Osteoblast (primary cell): Measurements from ENCODE around the gene PICK1. TPM values are rescaled to one million over a fixed set of nuclear protein-coding genes. Genes with fewer than 3 reads are reported as not detected.

ENCODE experiments used
- DNase-seq: peaks from one replicate; pipeline ENCODE4 v3.0.0; 2011; ENCODE audit warnings: low spot score, mixed read lengths; ENCODE audit not compliant: insufficient read length; ENCODE audit errors: missing footprints
- H2AFZ ChIP-seq: 2 replicates; pipeline ENCODE4 v1.6.0; 2011; ENCODE audit warnings: mild to moderate bottlenecking, low read length
- H3K27ac ChIP-seq: 2 replicates; pipeline ENCODE4 v1.5.1; 2011; ENCODE audit warnings: mild to moderate bottlenecking, low read depth, low read length, moderate library complexity
- H3K27me3 ChIP-seq: 2 replicates; pipeline ENCODE4 v1.6.0; 2012; ENCODE audit warnings: mild to moderate bottlenecking, control low read depth, inconsistent platforms, low read length, moderate library complexity; ENCODE audit not compliant: insufficient read depth
- H3K36me3 ChIP-seq: 2 replicates; pipeline ENCODE4 v1.5.1; 2011; ENCODE audit warnings: mild to moderate bottlenecking, low read length, control low read depth, moderate library complexity; ENCODE audit not compliant: insufficient read depth
- H3K4me1 ChIP-seq: 2 replicates; pipeline ENCODE4 v1.5.1; 2011; ENCODE audit warnings: mild to moderate bottlenecking, low read length, control low read depth, moderate library complexity; ENCODE audit not compliant: insufficient read depth
- H3K4me2 ChIP-seq: 2 replicates; pipeline ENCODE4 v1.6.0; 2011; ENCODE audit warnings: mild to moderate bottlenecking, low read length; ENCODE audit not compliant: insufficient read depth
- H3K4me3 ChIP-seq: fragments of 200-600 bp; sonication (generic); 3 replicates; pipeline ENCODE4 v1.5.1; 2012; ENCODE audit warnings: mild to moderate bottlenecking, low read length, inconsistent platforms; ENCODE audit not compliant: insufficient read depth
- H3K79me2 ChIP-seq: 2 replicates; pipeline ENCODE4 v1.6.0; 2012; ENCODE audit warnings: mild to moderate bottlenecking, low read length, control low read depth, inconsistent platforms; ENCODE audit not compliant: insufficient read depth
- H3K9me3 ChIP-seq: 2 replicates; pipeline ENCODE4 v1.5.1; 2011; ENCODE audit warnings: low read depth, low read length, control low read depth
- H4K20me1 ChIP-seq: 2 replicates; pipeline ENCODE4 v1.6.0; 2012; ENCODE audit warnings: mild to moderate bottlenecking, low read length, control low read depth; ENCODE audit not compliant: insufficient read depth
- total RNA-seq: library from RNA; depleted of rRNA; stranded (reverse); fragments of >200 nt; gene quantifications from 2 replicates; pipeline ENCODE4 v1.2.3, GENCODE V29; 2012
- TF ChIP-seq, protein P1 (sequence below): IDR thresholded peaks from 2 replicates; pipeline ENCODE4 v1.5.1; 2011; ENCODE audit warnings: mild to moderate bottlenecking, low read depth, low read length, moderate library complexity; ENCODE audit errors: extremely low read depth

The PICK1 gene
- total RNA-seq, 1 donor, result 15.6 TPM

DNA sequence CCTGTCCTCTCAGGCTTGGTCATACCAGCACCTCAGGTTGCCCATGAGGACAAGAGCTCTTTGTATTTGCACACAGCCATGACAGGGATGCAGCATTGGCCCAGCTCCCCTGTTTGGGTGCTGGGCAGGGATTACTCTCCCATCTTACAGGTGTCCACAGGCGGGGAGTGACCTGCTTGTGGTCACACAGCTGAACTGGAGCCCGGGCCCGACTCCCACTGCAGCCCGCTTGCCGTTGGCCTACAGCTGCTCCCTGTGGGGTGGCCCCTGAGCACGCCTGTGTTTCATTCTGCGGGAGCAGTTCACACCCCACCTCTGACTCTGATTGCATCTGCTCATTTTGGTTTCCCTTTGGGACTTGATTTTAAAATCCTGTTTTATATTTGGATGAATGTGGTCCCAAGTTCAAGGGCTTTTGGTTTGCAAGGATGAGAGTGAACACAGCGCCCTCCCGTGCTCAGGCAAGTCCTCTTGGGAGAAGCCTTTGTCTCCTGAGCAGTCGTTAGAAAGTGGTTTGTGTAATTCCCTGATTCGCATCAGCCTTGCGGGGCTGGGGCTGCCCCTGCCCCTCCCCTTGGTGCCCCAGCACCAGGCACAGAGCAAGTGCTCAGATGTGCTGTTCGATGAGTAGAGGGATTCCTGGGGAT lies 9.3 kb downstream of the PICK1 start:
- no peaks in the 10 kb centered on the region for H3K4me1 ChIP-seq
- no peaks in the 10 kb centered on the region for H3K27me3 ChIP-seq
- H2AFZ ChIP-seq, result no peak overlapping the region
- peak; percentile 59 for DNase-seq
- peaks cover 26% of the 10 kb centered on the region for H3K36me3 ChIP-seq
- no peak overlapping the region for H3K4me2 ChIP-seq
- no peaks in the 10 kb centered on the region for H3K9me3 ChIP-seq
- TF ChIP-seq, protein P1, sequence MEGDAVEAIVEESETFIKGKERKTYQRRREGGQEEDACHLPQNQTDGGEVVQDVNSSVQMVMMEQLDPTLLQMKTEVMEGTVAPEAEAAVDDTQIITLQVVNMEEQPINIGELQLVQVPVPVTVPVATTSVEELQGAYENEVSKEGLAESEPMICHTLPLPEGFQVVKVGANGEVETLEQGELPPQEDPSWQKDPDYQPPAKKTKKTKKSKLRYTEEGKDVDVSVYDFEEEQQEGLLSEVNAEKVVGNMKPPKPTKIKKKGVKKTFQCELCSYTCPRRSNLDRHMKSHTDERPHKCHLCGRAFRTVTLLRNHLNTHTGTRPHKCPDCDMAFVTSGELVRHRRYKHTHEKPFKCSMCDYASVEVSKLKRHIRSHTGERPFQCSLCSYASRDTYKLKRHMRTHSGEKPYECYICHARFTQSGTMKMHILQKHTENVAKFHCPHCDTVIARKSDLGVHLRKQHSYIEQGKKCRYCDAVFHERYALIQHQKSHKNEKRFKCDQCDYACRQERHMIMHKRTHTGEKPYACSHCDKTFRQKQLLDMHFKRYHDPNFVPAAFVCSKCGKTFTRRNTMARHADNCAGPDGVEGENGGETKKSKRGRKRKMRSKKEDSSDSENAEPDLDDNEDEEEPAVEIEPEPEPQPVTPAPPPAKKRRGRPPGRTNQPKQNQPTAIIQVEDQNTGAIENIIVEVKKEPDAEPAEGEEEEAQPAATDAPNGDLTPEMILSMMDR, result peak; percentile 33
- no peak overlapping the region for H3K4me3 ChIP-seq
- H4K20me1 ChIP-seq, result no peaks in the 10 kb centered on the region
- H3K79me2 ChIP-seq, result no peaks in the 10 kb centered on the region
- H3K27ac ChIP-seq, result no peak overlapping the region

DNA sequence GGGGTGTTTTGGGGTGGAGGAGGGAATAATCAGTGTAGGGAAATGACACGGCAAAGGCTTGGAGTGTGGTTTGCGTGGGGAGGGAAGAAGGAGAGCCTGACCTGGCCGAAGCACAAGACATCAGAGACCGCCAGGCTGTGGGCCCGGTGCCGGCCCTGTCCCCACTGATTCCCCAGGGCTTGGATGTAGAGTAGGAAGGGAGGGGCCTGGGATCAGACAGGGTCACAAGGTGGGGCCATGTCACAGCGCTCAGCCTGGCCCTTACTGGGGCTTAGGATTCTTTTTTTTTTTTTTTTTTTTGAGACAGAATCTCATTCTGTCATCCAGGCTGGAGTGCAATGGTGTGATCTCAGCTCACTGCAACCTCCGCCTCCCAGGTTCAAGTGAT lies 9.8 kb downstream of the PICK1 start:
- no peaks in the 10 kb centered on the region for H3K9me3 ChIP-seq
- no peaks in the 10 kb centered on the region for H4K20me1 ChIP-seq
- H3K4me1 ChIP-seq, result no peaks in the 10 kb centered on the region
- TF ChIP-seq, protein P1, result no peak
- H3K27me3 ChIP-seq, result no peaks in the 10 kb centered on the region
- H3K27ac ChIP-seq, result no peak overlapping the region
- H3K79me2 ChIP-seq, result no peaks in the 10 kb centered on the region
- H3K36me3 ChIP-seq, result peaks cover 27% of the 10 kb centered on the region
- H2AFZ ChIP-seq, result no peak overlapping the region
- no peak overlapping the region for H3K4me2 ChIP-seq
- DNase-seq, result peak; percentile 65
- no peak overlapping the region for H3K4me3 ChIP-seq

DNA sequence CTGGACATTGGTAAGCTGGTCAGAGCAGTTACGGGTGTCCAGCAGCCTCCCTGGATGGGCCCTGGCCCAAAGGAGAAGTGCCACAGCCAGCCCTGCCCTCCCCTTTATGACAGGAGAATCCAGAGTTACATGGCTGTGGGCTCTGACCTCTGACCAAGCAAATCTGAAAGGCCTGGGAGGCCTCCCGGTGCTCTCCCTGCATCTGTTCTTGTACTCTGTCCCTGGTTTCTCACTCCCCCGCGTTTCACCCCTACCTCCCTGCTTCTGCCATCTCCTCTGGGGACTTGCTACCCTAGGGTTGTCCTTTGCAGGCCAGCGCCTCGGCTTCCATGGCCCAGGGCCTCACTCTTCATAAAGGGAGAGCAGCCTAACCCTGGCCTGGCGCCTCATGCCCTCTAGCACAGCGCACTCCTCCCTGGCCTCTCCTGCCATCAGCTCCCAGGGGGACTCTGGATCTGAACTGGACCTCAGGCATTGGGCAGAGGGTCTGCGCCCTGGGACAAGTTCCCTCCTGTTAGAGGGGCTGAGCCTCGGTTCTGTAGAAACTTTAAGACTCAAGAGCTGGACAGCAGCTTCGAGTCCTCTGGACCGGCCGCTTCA lies 10.7 kb downstream of the PICK1 start:
- no peak overlapping the region for H3K27ac ChIP-seq
- H2AFZ ChIP-seq, result no peak overlapping the region
- TF ChIP-seq, protein P1, result no peak
- H3K4me2 ChIP-seq, result no peak overlapping the region
- H3K4me1 ChIP-seq, result no peaks in the 10 kb centered on the region
- no peaks in the 10 kb centered on the region for H3K27me3 ChIP-seq
- peak; percentile 62 for DNase-seq
- no peaks in the 10 kb centered on the region for H3K9me3 ChIP-seq
- peaks cover 32% of the 10 kb centered on the region for H3K36me3 ChIP-seq
- H4K20me1 ChIP-seq, result no peaks in the 10 kb centered on the region
- H3K79me2 ChIP-seq, result no peaks in the 10 kb centered on the region
- no peak overlapping the region for H3K4me3 ChIP-seq

DNA sequence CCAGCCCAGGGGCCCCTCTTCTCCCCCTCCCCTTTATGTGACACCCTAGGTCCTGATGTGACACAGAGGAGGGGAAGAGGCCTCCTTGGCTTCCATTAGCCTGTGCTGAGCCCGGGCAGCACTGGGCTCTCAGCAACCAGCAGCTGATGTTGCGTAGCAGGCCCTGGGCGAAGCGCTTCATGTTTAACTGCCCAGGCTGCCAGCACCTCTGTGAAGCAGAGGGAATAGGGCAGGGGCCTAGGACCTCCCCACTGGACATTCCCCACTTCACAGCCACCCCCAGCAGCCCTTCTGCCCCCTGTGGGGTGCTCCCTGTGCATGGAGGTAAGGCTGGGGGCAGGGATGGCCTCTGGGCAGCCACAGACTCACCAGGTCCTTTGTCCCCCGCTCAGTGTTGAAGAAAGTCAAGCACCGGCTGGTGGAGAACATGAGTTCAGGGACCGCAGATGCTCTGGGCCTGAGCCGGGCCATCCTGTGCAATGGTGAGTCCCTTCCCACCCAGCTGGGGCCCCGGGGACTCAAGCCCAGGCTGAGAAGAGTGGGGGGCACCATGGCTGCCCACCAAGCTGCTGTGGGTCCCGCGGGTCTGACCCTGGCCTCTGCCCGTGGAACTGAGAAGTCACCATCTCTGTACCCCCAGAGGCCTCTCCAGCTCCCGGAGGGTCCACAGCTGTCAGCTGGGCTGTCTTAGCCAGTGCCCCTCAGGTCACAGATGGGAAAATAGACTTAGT lies 11.6 kb downstream of the PICK1 start:
- TF ChIP-seq, protein P1, result no peak
- H3K36me3 ChIP-seq, result peaks cover 35% of the 10 kb centered on the region
- no peaks in the 10 kb centered on the region for H3K79me2 ChIP-seq
- H3K9me3 ChIP-seq, result no peaks in the 10 kb centered on the region
- H3K27me3 ChIP-seq, result no peaks in the 10 kb centered on the region
- no peak overlapping the region for H2AFZ ChIP-seq
- no peak overlapping the region for H3K27ac ChIP-seq
- peak; percentile 62 for DNase-seq
- no peaks in the 10 kb centered on the region for H3K4me1 ChIP-seq
- no peaks in the 10 kb centered on the region for H4K20me1 ChIP-seq
- H3K4me2 ChIP-seq, result no peak overlapping the region
- H3K4me3 ChIP-seq, result no peak overlapping the region
